Psoas muscle (tissue), 8 donors: Measurements from ENCODE around the gene LRP1B. TPM values are rescaled to one million over a fixed set of nuclear protein-coding genes. Genes with fewer than 3 reads are reported as not detected.

Experiments
- ATAC-seq, 4 donors: fragments of 200-7000 bp; cut with Tn5 transposase; one replicate each; pipeline ENCODE4 v1.9.1; 2020; ENCODE audit warnings: moderate library complexity in 3 of 4, mild to moderate bottlenecking in 2 of 4
- DNase-seq, 2 donors: peaks; one replicate each; pipeline ENCODE4 v3.0.0-alpha.2; 2020
- H3K27ac ChIP-seq: fragments of 200-600 bp; one replicate; pipeline ENCODE4 v1.8.0; 2022
- H3K27me3 ChIP-seq, 3 donors: fragments of 200-600 bp in 1 of 3; one replicate each; pipeline versions ENCODE4 v1.6.1 to v1.8.0; 2013 to 2022; ENCODE audit warnings: low read length in 2 of 3, mild to moderate bottlenecking in 2 of 3, moderate library complexity in 1 of 3; ENCODE audit not compliant: insufficient read depth in 3 of 3
- H3K36me3 ChIP-seq, 2 donors: fragments of 200-600 bp in 1 of 2; one replicate each; pipeline versions ENCODE4 v1.6.1 to v1.8.0; 2013 to 2022; ENCODE audit warnings: low read depth in 1 of 2, mild to moderate bottlenecking in 1 of 2, moderate library complexity in 1 of 2; ENCODE audit not compliant: insufficient read depth in 1 of 2
- H3K4me1 ChIP-seq: fragments of 200-600 bp; one replicate; pipeline ENCODE4 v1.8.0; 2022
- H3K4me3 ChIP-seq: fragments of 200-600 bp; one replicate; pipeline ENCODE4 v1.8.0; 2022; ENCODE audit warnings: mild to moderate bottlenecking
- H3K9me3 ChIP-seq: fragments of 200-600 bp; one replicate; pipeline ENCODE4 v1.8.0; 2022
- CTCF ChIP-seq: fragments of 200-600 bp; IDR thresholded peaks from one replicate; pipeline ENCODE4 v1.8.0; 2022; ENCODE audit warnings: antibody characterized with exemption
- WGBS, 3 donors: extraction: QIAGEN DNeasy Blood & Tissue Kit; methylation state at CpG; one replicate each; pipeline versions ENCODE4 v1.1.6 to v1.1.7; 2013; 5-methylcytosine and 5-hydroxymethylcytosine counted together
- intact Hi-C, 2 donors: fragments of 100-400 bp; cut with DNase I; formaldehyde crosslinking; loops; one replicate each; pipeline versions ENCODE4 v1.11.0 to v1.14.2; 2022
- polyA plus RNA-seq, 3 donors: library from polyadenylated mRNA; stranded (reverse); fragments of 200-250 nt; gene quantifications; one replicate each; pipeline ENCODE4 v1.2.3, GENCODE V29; 2013
- total RNA-seq, 4 donors: library from RNA; stranded (reverse); fragmentation: NEBNext Ultra II Directional in 2 of 4; extraction: Animal tissue kit (Norgen Biotek cat#: 25700) in 2 of 4; gene quantifications; one replicate each; pipeline versions ENCODE4 v1.2.1 to v1.2.4, GENCODE V29; 2021 to 2023
- donor health status: healthy with polysubstance abuse.
- donor health status: DM: no; HTN: no; CAD: no; lungs with moderate emphysema.
- donor health status: Bipolar disorder and iron deficiency.
- donor health status: healthy.
- donor health status: DM: yes; HTN: yes; CAD: no.
- donor health status: DM: no; HTN: no; CAD: no.
- donor health status: DM: no; HTN: no; CAD: no.
- donor health status: DM: yes; HTN: yes; CAD: no.

Gene LRP1B
- total and polyA plus RNA-seq, 7 donors: 0.33 to 3.3 (median 0.95) TPM

GRCh38 chr2:141698500-141698899, 432.3 kb downstream of the LRP1B start:
- 26 to 42% (median 40%) methylated on average over 2 of the region's 2 CpGs for WGBS, 3 donors
- intact Hi-C loops: no loop called here
- H3K4me3 ChIP-seq: no peak overlapping the region
- H3K9me3 ChIP-seq: no peaks in the 10 kb centered on the region
- H3K27me3 ChIP-seq: no peaks in the 10 kb centered on the region
- ATAC-seq (no peak), DNase-seq (no peak)
- H3K27ac ChIP-seq: no peak overlapping the region
- no peaks in the 10 kb centered on the region for H3K4me1 ChIP-seq
- no peaks in the 10 kb centered on the region for H3K36me3 ChIP-seq
- TF ChIP-seq CTCF: no peak

GRCh38 chr2:141697035-141697434, 433.8 kb downstream of the LRP1B start:
- ATAC-seq (no peak), DNase-seq (no peak)
- TF ChIP-seq CTCF: no peak
- 85 to 94% (median 85%) methylated on average over 3 of the region's 3 CpGs for WGBS, 3 donors
- Histone ChIP-seq H3K4me1 (no peaks in the 10 kb centered on the region), H3K4me3 (no peak overlapping the region), H3K36me3 (no peaks in the 10 kb centered on the region), H3K27me3 (no peaks in the 10 kb centered on the region), H3K9me3 (no peaks in the 10 kb centered on the region), H3K27ac (no peak overlapping the region)
- intact Hi-C loops: no loop called here

DNA sequence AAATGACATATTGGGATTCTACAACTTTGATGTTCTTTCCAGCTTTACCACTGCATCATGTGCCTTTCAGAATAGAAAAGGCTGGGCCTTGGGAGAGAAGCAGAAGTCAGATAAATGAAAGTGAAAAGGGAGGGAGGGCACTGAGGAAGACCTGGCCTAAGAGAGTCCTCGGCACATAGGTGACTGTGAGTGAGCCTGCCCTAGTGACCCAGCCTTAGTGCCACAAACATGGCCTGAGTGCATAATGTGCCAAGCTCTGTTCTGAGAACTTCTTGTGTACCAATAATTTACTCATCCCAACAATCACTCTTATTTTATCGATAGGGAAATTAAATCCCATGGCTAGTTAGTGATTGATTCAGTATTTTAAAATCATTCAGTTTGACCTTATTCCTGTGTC, 436.6 kb downstream of the LRP1B start:
- Histone ChIP-seq H3K4me3 (no peak overlapping the region), H3K36me3 (no peaks in the 10 kb centered on the region), H3K4me1 (no peaks in the 10 kb centered on the region), H3K27ac (no peak overlapping the region), H3K27me3 (no peaks in the 10 kb centered on the region), H3K9me3 (no peaks in the 10 kb centered on the region)
- 91 to 96% (median 94%) methylated on average over 2 of the region's 2 CpGs for WGBS, 3 donors
- ATAC-seq (no peak), DNase-seq (no peak)
- intact Hi-C loops: no loop called here
- TF ChIP-seq CTCF: no peak

DNA sequence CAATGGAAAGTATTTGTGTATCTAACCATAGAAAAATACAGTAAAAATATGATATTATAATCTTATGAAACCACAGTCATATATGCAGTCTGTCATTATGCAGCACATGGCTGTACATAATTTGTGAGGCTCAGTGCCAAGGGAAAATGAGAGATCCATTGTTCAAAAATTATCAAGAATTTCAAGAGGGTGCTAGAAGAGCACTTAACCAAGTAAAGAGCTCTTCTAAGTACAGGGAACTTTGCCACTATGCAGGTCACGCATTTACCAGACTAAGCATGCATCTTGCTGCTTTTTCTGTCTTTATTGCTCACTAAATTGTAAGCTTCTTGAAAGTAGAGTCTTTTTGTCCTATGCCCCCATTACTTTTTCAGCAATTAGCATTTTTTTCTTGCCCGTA, 438.0 kb downstream of the LRP1B start:
- Histone ChIP-seq H3K4me3 (no peak overlapping the region), H3K27ac (no peak overlapping the region), H3K36me3 (no peaks in the 10 kb centered on the region), H3K4me1 (no peaks in the 10 kb centered on the region), H3K9me3 (no peaks in the 10 kb centered on the region), H3K27me3 (no peaks in the 10 kb centered on the region)
- intact Hi-C loops: no loop called here
- no peak for ATAC-seq
- no peak for TF ChIP-seq CTCF
- WGBS, 3 donors: 74 to 81% (median 77%) methylated on average over 2 of the region's 2 CpGs
- DNase-seq: no peak

GRCh38 chr2:141676139-141676538, 454.7 kb downstream of the LRP1B start:
- Histone ChIP-seq H3K4me1 (no peaks in the 10 kb centered on the region), H3K27me3 (no peaks in the 10 kb centered on the region), H3K27ac (no peak overlapping the region), H3K36me3 (no peaks in the 10 kb centered on the region), H3K4me3 (no peak overlapping the region), H3K9me3 (no peaks in the 10 kb centered on the region)
- ATAC-seq: no peak
- TF ChIP-seq CTCF: no peak
- DNase-seq: no peak
- WGBS, 3 donors: 81 to 86% (median 82%) methylated on average over 2 of the region's 2 CpGs
- intact Hi-C loops: no loop called here
